ENCODE results near the gene EHMT1. TPM values are rescaled to one million over a fixed set of nuclear protein-coding genes. Genes with fewer than 3 reads are reported as not detected.

Gene EHMT1
- total RNA-seq, 2 donors from 2014 or later, result 137 to 139 TPM

- no peaks in the 10 kb centered on the region for H3K9me3 ChIP-seq (ENCODE audit: control insufficient read depth, low read length)
- H3K4me1 Mint-ChIP-seq, result peaks cover 39% of the 10 kb centered on the region
- H3K36me3 ChIP-seq (ENCODE audit: control insufficient read depth, insufficient read depth, low read length), result peaks cover 16% of the 10 kb centered on the region
- H3K4me1 ChIP-seq (ENCODE audit: control insufficient read depth, insufficient read depth, low read length), result peaks cover 22% of the 10 kb centered on the region
- no peak overlapping the region for H3K4me3 ChIP-seq (ENCODE audit: low read length)
- H3K36me3 Mint-ChIP-seq (ENCODE audit: low read depth), result peaks cover 25% of the 10 kb centered on the region
- H3K9me3 Mint-ChIP-seq, result no peaks in the 10 kb centered on the region
- WGBS, 2 experiments (ENCODE audit: insufficient coverage in 1 of 2, insufficient read length in 1 of 2), result 17 to 42% methylated on average over 3 to 6 of the region's 6 CpGs
- H3K27ac ChIP-seq (ENCODE audit: low read depth, low read length), result no peak overlapping the region
- TF ChIP-seq CTCF (conservative IDR thresholded peaks at IDR 0.05), result no peak
- DNase-seq, result peak; percentile 70
- H3K27me3 Mint-ChIP-seq (ENCODE audit: insufficient read depth), result no peaks in the 10 kb centered on the region
- H3K27me3 ChIP-seq (ENCODE audit: control insufficient read depth, insufficient read depth, low read length, poor library complexity, severe bottlenecking), result no peaks in the 10 kb centered on the region
- H3K4me3 Mint-ChIP-seq, result no peak overlapping the region
- no peak overlapping the region for H3K9ac ChIP-seq (ENCODE audit: extremely low read depth, low read length, poor library complexity, severe bottlenecking)
- peak overlapping the region; percentile 92 for H3K27ac Mint-ChIP-seq
Observed at GRCh38 chr9:137679249-137679648, 60.4 kb downstream of the EHMT1 start.

GRCh38 chr9:137679695-137680305 lies 61.0 kb downstream of the EHMT1 start:
- Mint-ChIP-seq H3K36me3 (ENCODE audit: low read depth) (peaks cover 25% of the 10 kb centered on the region), H3K9me3 (no peaks in the 10 kb centered on the region), H3K4me3 (no peak overlapping the region), H3K27ac (peak overlapping the region; percentile 36), H3K27me3 (ENCODE audit: insufficient read depth) (no peaks in the 10 kb centered on the region), H3K4me1 (peaks cover 34% of the 10 kb centered on the region)
- Histone ChIP-seq H3K9me3 (ENCODE audit: control insufficient read depth, low read length) (no peaks in the 10 kb centered on the region), H3K4me1 (ENCODE audit: control insufficient read depth, insufficient read depth, low read length) (peaks cover 17% of the 10 kb centered on the region), H3K9ac (ENCODE audit: extremely low read depth, low read length, poor library complexity, severe bottlenecking) (no peak overlapping the region), H3K36me3 (ENCODE audit: control insufficient read depth, insufficient read depth, low read length) (peaks cover 16% of the 10 kb centered on the region), H3K4me3 (ENCODE audit: low read length) (no peak overlapping the region), H3K27ac (ENCODE audit: low read depth, low read length) (no peak overlapping the region), H3K27me3 (ENCODE audit: control insufficient read depth, insufficient read depth, low read length, poor library complexity, severe bottlenecking) (no peaks in the 10 kb centered on the region)
- no peak for TF ChIP-seq CTCF (conservative IDR thresholded peaks at IDR 0.05)
- no peak for DNase-seq
- WGBS, 2 experiments (ENCODE audit: insufficient coverage in 1 of 2, insufficient read length in 1 of 2), result 91 to 94% methylated on average over 4 to 7 of the region's 7 CpGs

- peak overlapping the region; percentile 87 for H3K27ac Mint-ChIP-seq
Observed at GRCh38 chr9:137680444-137681358, 61.9 kb downstream of the EHMT1 start.

More at GRCh38 chr9:137680444-137681358, 61.9 kb downstream of the EHMT1 start:
- H3K9me3 Mint-ChIP-seq, result no peaks in the 10 kb centered on the region
- Histone ChIP-seq H3K36me3 (ENCODE audit: control insufficient read depth, insufficient read depth, low read length) (peaks cover 16% of the 10 kb centered on the region), H3K9me3 (ENCODE audit: control insufficient read depth, low read length) (no peaks in the 10 kb centered on the region), H3K27me3 (ENCODE audit: control insufficient read depth, insufficient read depth, low read length, poor library complexity, severe bottlenecking) (no peaks in the 10 kb centered on the region), H3K4me3 (ENCODE audit: low read length) (no peak overlapping the region), H3K9ac (ENCODE audit: extremely low read depth, low read length, poor library complexity, severe bottlenecking) (no peak overlapping the region), H3K27ac (ENCODE audit: low read depth, low read length) (no peak overlapping the region), H3K4me1 (ENCODE audit: control insufficient read depth, insufficient read depth, low read length) (peaks cover 17% of the 10 kb centered on the region)
- peak; percentile 64 for DNase-seq
- peaks cover 31% of the 10 kb centered on the region for H3K4me1 Mint-ChIP-seq
- WGBS, 2 experiments (ENCODE audit: insufficient coverage in 1 of 2, insufficient read length in 1 of 2), result 87 to 89% methylated on average over 8 to 18 of the region's 18 CpGs
- no peaks in the 10 kb centered on the region for H3K27me3 Mint-ChIP-seq (ENCODE audit: insufficient read depth)
- peaks cover 28% of the 10 kb centered on the region for H3K36me3 Mint-ChIP-seq (ENCODE audit: low read depth)
- no peak overlapping the region for H3K4me3 Mint-ChIP-seq
- no peak for TF ChIP-seq CTCF (conservative IDR thresholded peaks at IDR 0.05)
